Body of pancreas (tissue), 4 donors: ENCODE measurements around the gene KLF7. TPM values are rescaled to one million over a fixed set of nuclear protein-coding genes. Genes with fewer than 3 reads are reported as not detected.

Experiments used
- ATAC-seq: fragments of 150-250 bp; one replicate; pipeline ENCODE4 v1.9.1; 2016
- DNase-seq, 4 donors: peaks; one replicate each; pipeline ENCODE4 v3.0.0-alpha.2; 2019
- H3K27ac ChIP-seq, 4 donors: fragments of 200-600 bp; sonication (generic); 1 replicate in 3 of 4; 2 replicates in 1 of 4; pipeline versions ENCODE4 v1.5.1 to v1.6.1; 2016 to 2019; ENCODE audit warnings: mild to moderate bottlenecking in 1 of 4, mixed read lengths in 1 of 4, moderate library complexity in 1 of 4
- H3K27me3 ChIP-seq, 2 donors: fragments of 200-600 bp; sonication (generic); one replicate each; pipeline ENCODE4 v1.6.0; 2016; ENCODE audit warnings: mild to moderate bottlenecking in 1 of 2
- H3K36me3 ChIP-seq, 2 donors: fragments of 200-600 bp; sonication (generic); replicated peaks in 1 of 2; 2 replicates each; pipeline ENCODE4 v1.5.1; 2016; ENCODE audit warnings: low read depth in 2 of 2; ENCODE audit not compliant: insufficient read depth in 1 of 2
- H3K4me1 ChIP-seq: fragments of 200-600 bp; sonication (generic); one replicate; pipeline ENCODE4 v1.6.0; 2016
- H3K4me3 ChIP-seq, 2 donors: fragments of 200-600 bp; sonication (generic); 1 replicate in 1 of 2; 2 replicates in 1 of 2; pipeline ENCODE4 v1.5.1; 2016 to 2019
- H3K9me3 ChIP-seq, 3 donors: fragments of 200-600 bp; sonication (generic); 1 replicate in 2 of 3; 2 replicates in 1 of 3; pipeline ENCODE4 v1.5.1; 2016
- POLR2A ChIP-seq, 3 donors: fragments of 450-650 bp; IDR thresholded peaks; one replicate each; pipeline ENCODE4 v1.6.1; 2016; ENCODE audit warnings: antibody characterized with exemption in 3 of 3, mild to moderate bottlenecking in 2 of 3
- WGBS, 2 donors: methylation state at CpG; one replicate each; pipeline ENCODE4 v1.1.5; 2017; 5-methylcytosine and 5-hydroxymethylcytosine counted together
- intact Hi-C: fragments of 100-400 bp; cut with DNase I; formaldehyde crosslinking; loops from one replicate; pipeline ENCODE4 v1.15.1; 2023
- total RNA-seq, 2 donors: library from RNA; depleted of rRNA; stranded (reverse); fragments of >200 nt; gene quantifications; one replicate each; pipeline ENCODE4 v1.1.0, GENCODE V29; 2016
- TF ChIP-seq, protein P1 (sequence below), 7 experiments: fragments of 450-650 bp in 4 of 7; fragments of 200-600 bp in 3 of 7; sonication (generic) in 3 of 7; IDR thresholded peaks; one replicate each; pipeline ENCODE4 v1.5.1; 2016 to 2019; ENCODE audit warnings: antibody characterized with exemption in 7 of 7

Gene KLF7
- total RNA-seq, 2 donors from 2014 or later, result 4.6 to 9.3 TPM

DNA sequence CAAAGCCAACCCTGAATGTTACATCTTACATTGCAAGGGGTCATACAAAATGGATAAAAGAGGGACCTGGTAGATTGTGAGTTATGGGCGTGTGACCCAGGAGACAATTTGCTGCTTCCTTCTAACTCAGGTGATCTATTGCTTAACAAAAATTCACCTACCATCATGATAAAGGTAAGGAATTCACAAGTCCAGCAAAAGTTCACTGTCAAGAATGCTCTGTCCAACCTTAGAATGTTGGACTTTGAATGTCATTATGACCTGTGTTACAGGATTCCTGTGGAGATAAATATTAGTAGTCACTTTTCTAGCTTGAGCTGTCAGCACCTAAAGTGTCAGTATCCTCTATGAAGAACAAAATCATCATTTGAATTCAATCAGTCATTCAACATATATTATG lies 7.9 kb upstream of the KLF7 start:
- no peak for ATAC-seq
- WGBS, 2 donors, result 81 to 92% methylated on average over 1 of the region's 1 CpG
- Histone ChIP-seq H3K4me1 (no peaks in the 10 kb centered on the region), H3K4me3 (no peak overlapping the region), H3K27ac (no peak overlapping the region), H3K27me3 (no peaks in the 10 kb centered on the region), H3K36me3 (no peaks in the 10 kb centered on the region), H3K9me3 (no peaks in the 10 kb centered on the region)
- DNase-seq, result no peak
- intact Hi-C loops, result no loop called here
- no peak for TF ChIP-seq POLR2A (IDR thresholded peaks at IDR 0.05)
- TF ChIP-seq, protein P1, sequence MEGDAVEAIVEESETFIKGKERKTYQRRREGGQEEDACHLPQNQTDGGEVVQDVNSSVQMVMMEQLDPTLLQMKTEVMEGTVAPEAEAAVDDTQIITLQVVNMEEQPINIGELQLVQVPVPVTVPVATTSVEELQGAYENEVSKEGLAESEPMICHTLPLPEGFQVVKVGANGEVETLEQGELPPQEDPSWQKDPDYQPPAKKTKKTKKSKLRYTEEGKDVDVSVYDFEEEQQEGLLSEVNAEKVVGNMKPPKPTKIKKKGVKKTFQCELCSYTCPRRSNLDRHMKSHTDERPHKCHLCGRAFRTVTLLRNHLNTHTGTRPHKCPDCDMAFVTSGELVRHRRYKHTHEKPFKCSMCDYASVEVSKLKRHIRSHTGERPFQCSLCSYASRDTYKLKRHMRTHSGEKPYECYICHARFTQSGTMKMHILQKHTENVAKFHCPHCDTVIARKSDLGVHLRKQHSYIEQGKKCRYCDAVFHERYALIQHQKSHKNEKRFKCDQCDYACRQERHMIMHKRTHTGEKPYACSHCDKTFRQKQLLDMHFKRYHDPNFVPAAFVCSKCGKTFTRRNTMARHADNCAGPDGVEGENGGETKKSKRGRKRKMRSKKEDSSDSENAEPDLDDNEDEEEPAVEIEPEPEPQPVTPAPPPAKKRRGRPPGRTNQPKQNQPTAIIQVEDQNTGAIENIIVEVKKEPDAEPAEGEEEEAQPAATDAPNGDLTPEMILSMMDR (IDR thresholded peaks at IDR 0.05), result no peak

DNA sequence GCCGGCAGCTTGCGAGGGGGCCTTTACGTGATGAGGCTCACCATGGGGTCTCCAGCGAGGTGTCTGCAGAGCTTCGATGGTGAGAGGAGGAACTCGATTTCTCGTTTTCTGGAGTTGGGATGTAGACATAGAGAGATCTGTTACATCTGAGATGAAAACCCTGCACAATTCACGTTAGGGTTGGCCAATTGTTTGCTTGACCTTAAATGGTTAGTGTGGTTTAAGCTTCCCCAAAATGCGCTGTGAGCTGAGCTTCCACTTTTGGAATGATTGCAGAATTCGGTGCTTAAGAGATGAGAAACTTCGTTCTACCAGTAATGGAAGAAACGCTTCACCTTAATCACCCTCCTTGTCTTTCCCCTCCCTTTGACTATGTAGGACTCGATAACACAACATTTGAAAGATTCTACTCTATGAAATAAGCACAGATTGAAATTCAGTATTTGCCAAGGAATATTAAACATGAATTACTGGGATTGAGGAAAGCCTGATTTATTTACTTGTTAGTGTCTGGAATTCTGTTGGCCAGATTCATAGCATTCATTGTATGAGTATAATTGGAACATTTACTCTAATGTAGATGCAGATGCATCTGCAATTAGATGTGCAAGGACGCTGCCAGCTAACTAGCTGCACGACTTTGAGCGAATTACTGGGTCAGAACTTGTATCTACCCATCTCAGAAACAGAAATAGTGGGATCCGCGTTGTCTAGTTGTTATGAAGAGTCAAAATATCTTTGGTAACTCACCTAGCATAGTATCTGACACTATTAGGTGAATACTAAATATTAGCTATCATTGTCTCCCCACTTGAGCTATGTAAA lies 1.6 kb upstream of the KLF7 start:
- Histone ChIP-seq H3K4me3 (no peak overlapping the region), H3K27me3 (no peaks in the 10 kb centered on the region), H3K27ac (peak overlapping the region; percentile 99 to 100 (median 100)), H3K4me1 (peaks cover 30% of the 10 kb centered on the region), H3K9me3 (no peaks in the 10 kb centered on the region), H3K36me3 (no peaks in the 10 kb centered on the region)
- intact Hi-C loops, result no loop called here
- 31 to 39% methylated on average over 16 to 18 of the region's 18 CpGs for WGBS, 2 donors
- no peak for TF ChIP-seq POLR2A (IDR thresholded peaks at IDR 0.05)
- TF ChIP-seq, protein P1 (IDR thresholded peaks at IDR 0.05), result no peak
- DNase-seq, result peak in 1 of 4 donors; percentile 52
- no peak for ATAC-seq

DNA sequence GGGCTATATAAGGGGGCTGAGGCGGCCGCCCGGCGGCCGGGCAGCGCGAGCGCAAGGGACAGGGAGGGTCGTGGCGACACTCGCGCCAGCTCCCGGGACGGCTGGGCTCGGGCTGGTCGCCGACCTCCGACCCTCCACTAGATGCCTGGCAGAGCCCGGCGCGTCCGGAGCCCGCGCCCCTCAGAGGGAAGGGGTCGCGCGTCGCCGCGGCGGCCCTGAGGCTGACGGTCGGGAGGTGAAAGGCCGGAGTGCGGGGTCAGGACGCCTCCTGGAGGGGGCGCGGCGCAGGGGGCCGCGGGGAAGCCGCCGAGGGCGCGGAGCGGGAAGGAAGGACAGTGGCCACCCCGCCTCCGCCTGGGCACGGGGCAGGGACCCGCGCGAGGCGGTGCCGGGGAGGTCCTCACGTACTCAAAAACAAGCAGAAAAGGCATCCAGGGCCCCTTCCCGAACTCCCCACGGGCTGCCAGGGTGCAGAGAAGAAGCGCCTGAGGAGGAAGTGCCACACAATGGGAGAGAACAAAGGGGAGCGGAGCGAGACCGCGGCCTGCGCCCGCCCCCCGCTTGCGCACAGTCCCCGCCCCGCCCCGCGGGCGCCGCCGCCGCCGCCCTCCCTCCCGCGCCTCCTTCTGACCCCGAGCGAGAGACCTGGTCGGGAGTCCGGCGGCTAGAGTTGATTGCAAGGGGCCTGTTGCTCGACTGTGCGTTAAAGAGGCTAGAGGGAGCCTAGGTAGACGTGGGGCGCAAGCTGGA lies 776 bp upstream of the KLF7 start:
- DNase-seq, result peak; percentile 75 to 81 (median 78)
- Histone ChIP-seq H3K27ac (peak overlapping the region; percentile 99 to 100 (median 100)), H3K4me1 (peaks cover 30% of the 10 kb centered on the region), H3K4me3 (peak overlapping the region; percentile 40 to 67), H3K27me3 (no peaks in the 10 kb centered on the region), H3K9me3 (no peaks in the 10 kb centered on the region), H3K36me3 (no peaks in the 10 kb centered on the region)
- TF ChIP-seq, protein P1 (IDR thresholded peaks at IDR 0.05), result peak in 5 of 7 experiments; percentile 13 to 39 (median 31)
- TF ChIP-seq POLR2A (IDR thresholded peaks at IDR 0.05), result peak; percentile 91 to 98 (median 94)
- WGBS, 2 donors, result 0 to 1% methylated on average over 3 to 86 of the region's 86 CpGs
- intact Hi-C loops, result no loop called here
- peak; percentile 69 for ATAC-seq

DNA sequence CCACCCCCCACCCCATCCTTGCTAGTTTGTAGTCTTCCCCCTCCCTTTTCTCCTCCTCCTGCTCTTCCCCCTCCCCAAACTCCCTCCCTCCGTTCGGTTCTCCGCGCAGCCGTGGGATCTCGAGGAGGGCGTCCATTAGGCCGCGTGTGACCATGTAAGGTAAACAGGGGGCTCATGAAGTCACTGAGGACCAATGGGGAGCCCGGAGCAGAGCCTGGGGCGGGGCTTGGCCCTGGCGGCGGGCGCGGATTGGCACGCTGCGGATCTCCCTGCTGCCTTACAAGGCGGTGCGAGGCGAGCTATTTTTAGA lies 246 bp upstream of the KLF7 start:
- ATAC-seq (peak; percentile 94), DNase-seq (peak; percentile 98 to 99 (median 98))
- Histone ChIP-seq H3K4me1 (peaks cover 30% of the 10 kb centered on the region), H3K27ac (peak overlapping the region; percentile 99 to 100 (median 100)), H3K9me3 (no peaks in the 10 kb centered on the region), H3K27me3 (no peaks in the 10 kb centered on the region), H3K36me3 (no peaks in the 10 kb centered on the region), H3K4me3 (peak overlapping the region; percentile 40 to 67)
- intact Hi-C loops, result no loop called here
- TF ChIP-seq POLR2A (IDR thresholded peaks at IDR 0.05), result no peak
- TF ChIP-seq, protein P1 (IDR thresholded peaks at IDR 0.05), result no peak
- WGBS, 2 donors, result 0% methylated on average over 9 to 19 of the region's 20 CpGs
